Astrocyte of the hippocampus (primary cell): ENCODE data around the gene ID3.

Experiments used
- DNase-seq: peaks from one replicate; pipeline ENCODE4 v3.0.0; 2011; ENCODE audit warnings: low read depth, low spot score

Gene ID3

DNA sequence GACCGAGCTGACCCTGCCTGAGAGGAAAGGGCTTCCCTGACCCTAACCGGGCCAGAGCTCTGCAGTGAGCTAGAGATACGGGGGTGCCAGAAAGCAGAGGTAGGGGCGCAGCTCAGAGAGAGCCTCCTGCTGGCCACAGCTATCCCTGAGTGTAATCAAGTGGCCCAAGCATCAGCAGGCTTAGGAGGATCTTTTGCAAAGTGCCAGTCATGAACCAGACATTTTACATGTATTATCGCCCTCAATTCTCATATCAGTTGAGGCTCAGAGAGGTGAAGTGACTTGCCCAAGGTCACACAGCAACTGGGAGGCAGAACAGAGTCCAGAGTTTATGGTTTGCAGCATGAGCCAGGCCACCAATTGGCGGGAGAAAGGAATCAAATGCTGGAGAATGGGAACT, 7.0 kb upstream of the ID3 start:
- no peak for DNase-seq

- no peak for DNase-seq
These were observed 6.5 kb upstream of the ID3 start for GRCh38 chr1:23565776-23566175.

GRCh38 chr1:23564529-23565122, 5.3 kb upstream of the ID3 start:
- no peak for DNase-seq

GRCh38 chr1:23563755-23564374, 4.6 kb upstream of the ID3 start:
- no peak for DNase-seq

DNA sequence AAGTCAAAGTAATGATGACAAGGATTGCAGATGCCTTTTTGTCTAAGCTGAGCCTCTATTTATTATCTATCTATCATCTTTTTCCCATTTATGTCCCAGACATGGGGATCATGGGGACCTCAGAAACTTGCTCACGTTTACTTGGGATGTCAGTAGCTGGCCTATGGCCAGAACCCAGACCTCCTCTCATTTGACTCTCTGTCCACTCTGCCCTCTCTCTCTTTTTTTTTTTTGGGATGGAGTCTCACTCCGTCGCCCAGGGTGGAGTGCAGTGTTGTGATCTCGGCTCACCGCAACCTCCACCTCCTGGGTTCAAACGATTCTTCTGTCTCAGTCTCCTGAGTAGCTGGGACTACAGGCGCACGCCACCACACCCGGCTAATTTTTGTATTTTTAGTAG, 3.7 kb upstream of the ID3 start:
- peak; percentile 51 for DNase-seq

- DNase-seq, result peak; percentile 100
These were observed 3.0 kb upstream of the ID3 start for GRCh38 chr1:23562137-23562876.

GRCh38 chr1:23561813-23562100, 2.5 kb upstream of the ID3 start:
- peak; percentile 58 for DNase-seq

DNA sequence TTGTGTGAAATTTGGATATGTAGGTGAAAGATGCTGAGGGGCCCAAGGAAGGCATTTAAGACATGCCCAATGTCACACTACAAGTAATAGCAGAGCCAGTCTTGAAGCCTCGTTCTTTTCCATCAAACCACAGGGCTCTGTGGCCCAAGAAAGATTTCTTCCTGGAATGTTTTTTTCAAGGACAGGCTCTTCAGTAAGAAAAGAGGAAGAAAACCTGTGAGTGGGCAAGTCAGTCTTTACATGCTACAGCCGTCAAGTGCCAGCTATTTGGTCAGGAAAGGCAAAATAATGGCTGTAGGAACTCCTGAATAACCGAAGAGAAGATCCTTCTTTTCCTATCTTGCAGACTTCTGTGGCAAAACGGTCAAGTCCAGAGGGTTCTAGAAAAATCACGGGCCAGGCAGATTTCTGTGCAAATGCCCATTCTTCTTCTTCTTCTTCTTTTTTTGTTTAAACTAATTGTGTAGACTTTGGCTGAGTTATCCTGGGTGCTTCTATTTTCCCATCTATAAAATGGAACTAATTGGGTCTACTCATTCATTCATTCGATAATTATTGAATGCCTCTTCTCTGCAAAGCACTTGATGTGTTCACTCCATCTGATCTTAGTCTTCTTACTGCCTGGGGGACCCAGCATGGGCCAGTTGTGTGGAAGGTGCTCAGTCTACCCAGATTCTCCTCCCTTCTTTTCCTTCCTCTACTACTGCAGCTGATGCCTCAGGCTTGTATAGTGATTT, 1.9 kb upstream of the ID3 start:
- DNase-seq, result peak; percentile 55

DNA sequence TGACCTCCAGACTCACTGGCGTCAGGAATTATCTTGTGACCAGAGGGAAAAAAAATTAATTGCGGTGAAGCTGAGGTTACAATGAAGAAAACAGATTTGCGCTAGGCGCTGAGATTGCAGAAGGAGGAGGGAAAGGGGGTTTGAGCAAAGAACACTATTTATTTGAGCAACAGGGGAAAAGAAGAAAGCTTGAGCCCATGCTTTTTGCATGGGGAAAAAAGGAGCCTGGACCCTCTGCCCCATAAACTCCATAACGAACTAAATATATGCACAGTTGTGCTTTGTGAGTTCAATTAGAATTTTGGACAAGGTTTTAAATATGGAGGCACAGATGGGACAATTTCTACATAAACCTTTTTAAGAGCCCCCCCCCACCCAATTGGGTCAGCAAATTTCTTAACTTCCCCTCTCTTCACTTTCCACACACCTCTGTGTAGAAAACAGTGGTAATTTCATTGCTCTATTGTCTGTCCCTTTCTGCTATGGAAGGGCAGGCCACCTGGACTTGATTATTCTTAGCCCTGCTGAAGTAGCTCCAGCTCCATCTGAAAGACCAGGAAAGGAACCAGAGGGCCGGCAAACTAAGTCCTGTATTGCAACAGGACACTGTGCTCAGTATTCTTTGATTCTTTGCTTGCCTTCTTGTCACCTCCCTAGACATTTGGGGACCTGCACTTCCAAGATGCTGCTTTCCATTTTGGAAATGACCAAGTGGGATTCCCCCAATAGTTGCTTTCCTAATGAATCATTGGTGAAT, 862 bp upstream of the ID3 start:
- DNase-seq, result peak; percentile 30

- DNase-seq, result no peak
These were observed 497 bp downstream of the ID3 start for GRCh38 chr1:23558872-23559135.

DNA sequence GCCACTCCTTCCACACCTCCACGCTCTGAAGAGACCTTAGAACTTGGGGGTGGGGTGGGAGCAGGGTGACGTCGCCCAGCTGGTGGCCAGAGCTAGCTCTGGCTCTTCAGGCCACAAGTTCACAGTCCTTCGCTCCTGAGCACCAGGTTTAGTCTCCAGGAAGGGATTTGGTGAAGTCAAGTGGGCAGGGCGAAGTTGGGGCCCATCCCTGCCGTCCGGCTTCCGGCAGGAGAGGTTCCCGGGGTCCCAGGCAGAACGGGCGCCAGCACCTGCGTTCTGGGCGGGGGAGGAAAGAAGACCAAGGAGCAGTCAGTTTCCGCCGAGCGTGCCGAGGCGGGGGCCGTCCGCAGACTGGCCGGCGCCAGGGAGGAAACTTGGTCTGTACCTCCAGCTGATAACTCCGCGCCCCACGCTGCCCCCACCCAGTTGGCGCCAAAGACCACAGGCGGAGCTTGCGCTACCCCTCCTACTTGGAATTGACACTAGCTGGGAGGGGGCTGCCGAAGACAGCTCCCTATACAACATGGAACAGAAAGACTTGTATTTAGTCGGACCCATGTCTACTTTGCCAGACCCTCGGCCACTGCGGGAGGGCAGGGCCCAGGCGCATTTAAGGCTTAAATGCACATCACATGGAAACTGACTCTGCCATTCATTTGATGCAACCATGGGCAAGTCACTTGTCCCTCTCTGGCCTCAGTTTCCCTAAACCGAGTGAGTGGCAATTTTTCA, 995 bp downstream of the ID3 start:
- DNase-seq, result peak; percentile 78

- peak; percentile 45 for DNase-seq
These were observed 1.7 kb downstream of the ID3 start for GRCh38 chr1:23557471-23558124.

DNA sequence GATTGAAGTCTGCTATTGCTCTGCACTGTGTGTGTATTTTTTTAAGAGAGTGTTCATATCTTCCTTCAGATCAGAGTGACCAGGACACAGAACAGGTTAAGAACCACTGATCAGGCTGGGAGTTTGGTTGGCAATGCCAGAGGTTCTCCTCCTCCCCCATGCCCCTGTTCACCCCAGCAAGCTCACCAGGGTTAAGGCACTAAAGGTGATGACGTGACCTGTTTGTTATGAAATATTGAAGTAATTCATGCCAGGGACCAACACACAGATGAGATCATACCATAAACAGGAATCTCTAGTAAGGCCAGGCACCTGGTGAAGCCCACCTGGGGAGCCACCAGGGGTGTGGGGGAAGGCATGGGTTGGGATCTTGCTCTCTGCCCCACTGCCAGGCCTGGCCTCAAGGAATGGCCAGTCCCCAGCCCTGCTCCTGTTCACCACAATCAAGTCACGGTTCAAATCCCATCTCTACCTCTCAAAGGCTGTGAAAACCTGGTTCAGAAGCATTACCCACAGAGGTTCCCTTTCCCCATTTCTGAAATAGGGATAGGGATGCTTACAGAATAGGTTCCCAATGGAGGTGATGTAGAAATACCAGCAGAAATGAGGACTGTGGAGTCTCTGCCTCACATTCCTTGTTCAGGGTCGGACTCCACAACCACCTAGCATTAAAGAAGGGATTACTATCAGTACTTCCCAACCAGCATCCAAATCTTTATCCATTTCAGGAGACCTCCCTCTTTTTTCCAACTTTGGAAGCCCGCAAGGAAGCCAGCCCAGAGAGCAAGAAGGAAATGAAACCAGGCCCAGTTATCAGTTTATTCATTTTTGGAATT, 2.4 kb downstream of the ID3 start:
- DNase-seq, result no peak

- DNase-seq, result peak; percentile 94
These were observed 3.2 kb downstream of the ID3 start for GRCh38 chr1:23555986-23556634.

DNA sequence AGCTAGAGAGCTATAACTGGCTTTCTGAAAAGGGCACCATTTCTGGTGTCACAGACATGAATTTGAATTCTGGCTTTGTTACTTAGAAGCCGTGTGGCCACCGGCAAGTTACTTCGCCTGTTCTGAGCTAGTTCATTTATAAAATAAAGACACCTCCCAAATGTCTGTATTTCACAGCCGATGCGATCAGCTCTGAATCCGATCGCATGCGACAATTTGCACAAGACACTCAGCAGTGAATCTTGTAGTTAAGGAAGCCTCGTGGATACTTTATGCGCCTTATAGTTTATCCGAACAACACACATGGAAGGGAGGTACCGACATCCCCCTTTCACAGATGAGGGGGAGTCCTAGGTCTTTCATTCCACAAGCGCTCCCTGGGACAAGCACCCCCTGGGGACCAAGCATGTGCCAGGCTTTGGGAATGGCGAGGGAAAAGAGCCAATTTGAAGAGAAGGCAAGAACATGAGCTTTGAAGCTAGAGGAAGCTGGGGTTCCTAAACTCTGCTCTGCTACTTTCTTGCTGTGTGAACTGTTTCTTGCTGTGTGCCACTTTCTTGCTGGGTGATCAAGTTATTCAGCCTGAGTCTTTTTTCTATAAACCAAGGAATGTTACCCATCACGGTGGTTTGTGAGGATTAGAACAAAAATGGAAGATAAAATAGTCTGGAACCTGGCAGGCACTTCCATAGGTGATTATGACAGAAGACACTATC, 3.9 kb downstream of the ID3 start:
- peak; percentile 86 for DNase-seq

GRCh38 chr1:23554481-23555269, 4.6 kb downstream of the ID3 start:
- peak; percentile 98 for DNase-seq

GRCh38 chr1:23554127-23554480, 5.2 kb downstream of the ID3 start:
- DNase-seq, result no peak
